Stimulated activated CD4-positive, alpha-beta T cell treated with anti-CD3 and anti-CD28 coated beads, Interleukin-12 subunit alpha, Interleukin-12 subunit beta, amount 100 ng/mL, for 48 hours (primary cell): Measurements from ENCODE around the gene NIPAL4.
"Not testable (repeated sequence)": the region's sequence is repeated elsewhere in the genome, so short reads cannot be mapped to it uniquely, and the experiment has no call there.

Source experiments
- DNase-seq, 3 donors: peaks; one replicate each; pipeline ENCODE4 v3.0.0-alpha.2; 2020; ENCODE audit warnings: low read depth in 2 of 3, low spot score in 1 of 3

The NIPAL4 gene

DNA sequence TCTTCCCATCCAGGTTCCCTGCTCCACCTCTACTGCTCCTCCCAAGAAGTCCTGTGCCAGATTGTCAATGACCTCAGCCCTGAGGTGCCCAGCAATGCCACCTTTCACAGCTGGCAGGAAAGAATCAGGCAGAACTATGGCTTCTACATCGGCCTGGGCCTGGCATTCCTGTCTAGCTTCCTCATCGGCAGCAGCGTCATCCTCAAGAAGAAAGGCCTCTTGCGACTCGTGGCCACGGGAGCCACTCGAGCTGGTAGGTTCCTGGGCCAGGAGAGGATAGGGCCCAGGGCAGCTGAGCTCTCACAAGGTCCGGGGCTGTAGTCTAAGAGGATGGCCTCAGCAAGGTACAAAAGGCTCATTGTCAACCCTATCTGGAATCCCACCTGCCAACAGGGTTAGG is 3.1 kb downstream of the NIPAL4 start:
- no peak for DNase-seq

DNA sequence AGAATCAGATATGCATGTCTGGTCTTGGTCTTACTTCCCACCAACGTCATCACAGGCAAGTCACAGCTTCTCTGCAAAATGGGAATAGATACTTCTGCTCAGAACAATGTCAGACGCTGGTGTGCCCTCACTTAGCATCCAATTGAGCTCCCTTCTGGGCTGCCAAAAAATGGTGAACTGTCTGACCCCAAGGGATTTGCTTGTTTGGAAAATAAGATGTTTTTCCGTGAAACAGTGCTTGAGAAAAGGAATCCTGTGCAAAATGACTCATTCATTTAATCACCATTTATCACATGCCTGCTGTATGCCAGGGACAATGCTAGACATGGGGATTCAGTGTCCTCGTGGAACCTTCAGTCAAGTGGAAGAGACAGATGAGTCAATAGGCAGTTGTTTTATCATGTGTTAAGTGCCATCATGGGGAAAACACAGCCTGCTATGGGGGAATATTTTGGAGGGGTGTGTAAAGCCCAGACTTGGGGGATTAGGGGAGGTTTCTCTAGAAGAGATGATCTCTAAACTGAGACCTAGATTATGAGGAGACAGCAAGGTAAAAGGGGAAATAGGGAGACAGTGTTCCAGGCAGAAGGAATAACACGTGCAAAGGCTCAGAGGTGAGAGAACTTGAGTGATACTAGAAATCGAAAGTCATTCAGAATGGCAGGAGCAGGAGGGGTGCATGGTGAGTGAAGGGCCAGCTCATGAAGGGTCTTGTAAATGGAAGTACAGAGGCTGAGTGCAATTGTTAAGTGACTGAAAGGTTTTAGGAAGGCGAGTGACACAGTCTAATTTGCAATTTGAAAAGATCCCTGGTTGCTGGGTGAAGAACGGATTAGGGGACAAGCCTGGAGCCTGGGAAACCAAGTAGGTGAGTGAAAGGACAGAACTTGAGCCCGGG is 3.9 kb downstream of the NIPAL4 start:
- no peak for DNase-seq

DNA sequence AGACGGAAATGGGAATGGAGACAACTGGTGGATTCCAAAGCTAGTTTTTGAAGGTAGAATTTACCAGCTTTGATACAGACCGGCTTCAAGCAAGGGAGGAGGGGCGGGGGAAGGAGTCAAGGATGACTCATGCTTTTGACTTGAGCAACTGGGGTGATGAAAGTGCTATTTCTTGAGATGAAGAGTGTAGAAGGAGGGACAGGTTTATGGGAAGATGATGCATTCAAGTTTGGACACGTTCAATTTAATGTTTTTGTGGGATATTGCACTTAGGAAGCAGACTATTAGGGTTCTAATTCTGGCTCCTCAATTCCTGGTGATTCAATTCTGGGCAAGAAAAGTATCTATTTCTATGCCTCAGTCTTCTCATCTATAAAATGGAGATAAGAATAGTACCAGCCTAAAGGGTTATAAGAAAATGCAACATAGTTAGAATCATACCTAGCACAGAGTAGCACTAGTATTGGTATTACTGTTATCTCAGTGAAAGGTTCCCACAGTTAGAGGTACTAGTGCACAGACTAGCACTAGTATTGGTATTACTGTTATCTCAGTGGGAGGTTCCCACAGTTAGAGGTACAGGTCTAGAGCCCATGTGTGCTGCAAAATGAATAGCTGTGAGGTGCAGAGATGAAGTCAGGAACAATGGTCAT is 4.6 kb downstream of the NIPAL4 start:
- peak; percentile 63 to 64 (median 63) for DNase-seq

DNA sequence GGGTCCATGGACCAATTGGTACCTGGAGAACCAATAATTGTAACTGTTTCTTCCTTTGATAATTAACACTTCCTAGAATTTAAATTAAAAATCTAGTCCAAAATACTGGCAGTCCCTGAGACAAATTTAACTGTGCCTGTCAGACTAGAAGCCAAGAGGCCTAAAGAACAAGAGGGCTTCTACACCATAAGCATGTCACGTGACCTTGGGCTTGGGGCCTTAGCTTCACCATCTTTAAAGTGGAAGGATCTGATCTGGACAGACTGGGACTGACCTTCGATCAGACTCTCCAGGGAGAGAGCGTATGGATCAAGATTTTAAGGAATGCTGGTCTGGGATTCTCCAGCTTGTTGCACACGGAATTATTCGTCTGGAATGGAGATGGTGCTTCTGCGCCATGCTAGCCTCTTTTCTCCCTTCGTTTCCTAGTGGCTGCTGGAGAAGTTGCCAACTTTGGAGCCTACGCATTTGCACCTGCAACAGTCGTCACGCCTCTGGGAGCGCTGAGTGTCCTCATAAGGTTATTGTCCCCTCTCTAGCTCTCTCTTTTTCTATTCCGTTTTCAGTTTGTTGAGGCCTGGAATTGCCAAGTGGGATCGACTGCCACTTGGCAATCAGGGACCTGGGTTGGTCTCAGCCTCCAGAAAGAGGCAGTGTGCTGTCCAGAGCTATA is 8.4 kb downstream of the NIPAL4 start:
- no peak for DNase-seq

DNA sequence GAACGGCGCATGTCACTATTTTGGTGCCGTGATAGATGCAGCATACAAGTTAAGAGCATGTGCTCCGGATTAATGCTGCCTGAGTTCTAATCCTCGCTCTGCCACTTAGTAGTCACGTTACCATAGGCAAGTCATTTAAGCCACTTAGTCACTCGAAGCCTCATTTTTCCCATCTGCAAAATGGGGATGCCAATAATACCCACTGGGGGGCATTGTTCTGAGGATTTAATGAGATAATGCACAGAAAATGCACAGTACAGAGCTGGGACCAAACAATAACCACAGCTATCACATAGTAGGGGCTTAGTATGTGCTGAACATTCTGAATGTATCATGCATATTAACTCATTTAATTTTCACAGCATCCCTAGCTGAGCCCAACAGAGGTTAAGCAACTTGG is 9.1 kb downstream of the NIPAL4 start:
- DNase-seq = no peak

DNA sequence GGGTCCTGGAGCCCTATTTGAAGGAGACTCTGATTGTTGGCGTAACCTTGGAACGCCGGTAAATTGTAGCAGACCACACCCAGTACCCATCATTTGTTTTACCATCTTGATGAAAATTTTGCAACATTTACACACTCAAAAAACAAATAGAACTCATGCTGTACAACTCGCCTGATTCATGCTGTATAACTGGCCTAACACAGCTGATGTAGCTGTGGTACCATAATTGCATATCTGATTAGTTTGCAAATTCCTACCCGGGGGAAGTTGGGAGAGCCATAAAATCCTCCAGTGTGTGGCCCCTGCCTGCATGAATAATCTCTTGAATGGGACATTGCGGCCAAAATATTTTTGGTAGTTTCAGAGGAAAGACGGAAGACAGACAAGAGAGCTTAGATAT is 9.7 kb downstream of the NIPAL4 start:
- DNase-seq = no peak

DNA sequence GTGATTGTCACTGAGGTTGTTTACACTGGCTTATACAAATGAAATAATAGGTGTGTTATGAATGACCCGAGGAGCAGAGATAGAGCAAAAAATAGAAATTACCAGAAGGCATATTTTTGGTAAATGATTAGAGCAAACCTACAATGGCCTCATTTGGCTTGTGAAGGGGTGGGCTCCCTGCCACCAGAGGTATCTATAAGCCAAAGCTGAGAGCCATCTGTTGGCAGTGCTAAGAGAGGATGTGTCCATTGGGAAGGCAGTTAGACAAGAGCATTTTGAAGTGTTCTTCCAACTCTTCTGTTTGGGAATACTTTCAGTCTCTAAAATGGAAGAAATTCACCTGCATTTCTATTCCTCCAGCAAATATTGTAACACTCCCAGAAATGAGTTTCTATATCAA is 10.6 kb downstream of the NIPAL4 start:
- no peak for DNase-seq

DNA sequence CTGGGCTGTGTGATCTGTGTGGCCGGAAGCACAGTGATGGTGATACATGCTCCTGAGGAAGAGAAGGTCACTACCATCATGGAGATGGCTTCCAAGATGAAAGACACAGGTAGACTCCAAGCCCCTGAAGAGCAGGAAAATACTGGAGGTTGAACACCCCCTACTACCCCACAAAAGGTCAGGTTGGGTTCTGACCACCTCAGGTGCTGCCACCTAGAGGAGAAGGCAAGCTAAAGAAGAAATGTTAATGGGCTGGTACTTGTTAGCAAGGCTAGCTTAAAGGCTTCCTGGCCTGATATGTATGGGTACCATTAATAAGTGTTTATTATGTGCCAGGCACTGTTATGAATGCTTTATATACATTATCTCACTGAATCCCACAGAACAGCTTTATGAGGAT is 11.7 kb downstream of the NIPAL4 start:
- DNase-seq = no peak

DNA sequence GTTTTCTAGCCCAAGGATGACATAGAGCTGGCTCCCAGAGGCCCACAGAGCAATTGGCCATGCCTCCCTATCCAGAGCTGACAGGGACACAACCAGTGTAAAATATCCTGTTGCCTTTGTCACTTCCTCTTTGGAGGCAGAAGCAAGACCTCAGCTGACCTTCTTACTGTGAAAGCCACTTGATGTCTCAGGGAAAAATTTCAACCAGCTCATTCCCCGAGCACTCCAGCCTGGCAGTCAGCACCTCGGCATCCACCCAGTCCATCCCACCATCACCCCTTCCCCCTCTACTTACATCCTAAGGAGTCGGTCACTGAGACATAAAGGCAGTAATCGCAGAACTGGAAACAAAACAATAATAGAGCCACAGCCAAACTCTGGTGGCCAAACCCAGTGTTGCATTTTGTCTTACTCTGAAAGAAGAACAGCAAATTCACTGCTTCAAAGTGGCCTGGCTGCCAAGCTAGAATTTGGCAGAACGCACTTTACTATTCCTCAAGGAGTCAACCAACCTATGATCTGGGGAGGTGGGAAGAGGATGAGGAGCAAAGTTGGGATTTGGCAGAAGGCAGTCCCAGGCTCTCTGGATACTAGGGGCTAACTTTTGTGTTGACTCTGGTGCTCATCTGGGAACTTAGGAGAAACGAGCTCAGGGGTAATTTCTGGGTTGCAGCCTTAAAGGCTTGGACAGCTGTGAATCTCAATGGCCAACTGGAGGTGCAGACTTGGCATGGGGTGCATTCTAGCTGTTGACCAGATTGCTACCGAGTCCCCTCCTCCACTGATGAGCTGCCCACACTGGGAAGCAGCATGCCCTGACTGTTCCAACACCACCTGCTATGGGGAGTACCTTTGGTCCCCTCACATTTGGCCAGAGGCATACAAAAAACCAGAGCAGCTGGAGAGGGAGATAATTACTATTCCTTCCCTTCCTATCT is 13.6 kb downstream of the NIPAL4 start:
- no peak for DNase-seq

DNA sequence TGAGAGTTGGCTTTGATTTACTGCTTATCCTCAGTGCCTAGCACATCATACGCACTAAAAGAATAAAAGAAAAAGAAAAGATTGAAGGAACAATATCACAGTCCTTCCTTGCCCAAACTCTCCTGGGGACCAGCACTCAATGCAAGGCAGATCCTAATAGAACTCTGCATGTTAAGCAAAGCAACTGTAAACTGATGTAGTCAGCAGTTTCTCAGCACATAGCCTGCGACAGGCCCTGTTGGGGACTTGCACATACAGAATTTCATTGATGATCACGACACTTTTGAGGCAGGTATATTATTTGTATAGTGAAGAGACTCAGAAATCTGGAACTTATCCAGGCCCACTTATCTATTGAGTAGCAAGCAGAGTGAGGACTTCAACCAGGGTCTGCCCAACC is 15.4 kb downstream of the NIPAL4 start:
- DNase-seq = no peak

DNA sequence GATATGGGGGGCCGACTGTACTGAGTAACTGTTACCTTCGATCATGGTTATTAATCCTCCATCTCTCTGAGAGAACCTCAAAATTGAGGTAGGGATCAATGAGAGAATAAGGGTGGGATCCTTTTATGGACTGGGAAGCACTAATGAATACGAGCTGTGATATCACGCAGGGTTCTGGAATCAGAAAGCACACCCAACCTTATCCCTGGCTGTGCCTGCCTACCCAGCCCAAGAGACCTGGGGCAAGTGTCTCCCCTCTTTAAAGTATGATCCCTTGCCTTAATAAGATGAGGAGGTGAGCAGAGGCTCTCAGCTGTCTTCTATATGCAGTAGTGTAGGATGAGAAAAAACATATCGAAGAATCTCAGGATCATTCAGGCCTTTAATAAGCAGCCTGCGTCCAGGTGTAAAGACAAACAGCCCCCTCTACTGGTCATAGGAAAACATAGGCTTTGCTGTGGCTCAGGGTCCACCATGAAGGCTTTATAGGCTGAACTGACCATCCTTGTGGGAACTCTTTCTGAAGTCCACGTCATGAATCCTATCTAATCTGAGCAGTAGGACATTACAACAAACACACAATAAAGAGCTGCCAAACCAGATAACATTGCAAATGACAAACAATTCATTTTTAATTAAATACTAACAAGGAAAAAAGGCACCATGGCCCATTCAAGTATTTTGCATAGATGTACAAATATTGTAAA is 16.8 kb downstream of the NIPAL4 start:
- peak in 1 of 3 donors; percentile 26 for DNase-seq

DNA sequence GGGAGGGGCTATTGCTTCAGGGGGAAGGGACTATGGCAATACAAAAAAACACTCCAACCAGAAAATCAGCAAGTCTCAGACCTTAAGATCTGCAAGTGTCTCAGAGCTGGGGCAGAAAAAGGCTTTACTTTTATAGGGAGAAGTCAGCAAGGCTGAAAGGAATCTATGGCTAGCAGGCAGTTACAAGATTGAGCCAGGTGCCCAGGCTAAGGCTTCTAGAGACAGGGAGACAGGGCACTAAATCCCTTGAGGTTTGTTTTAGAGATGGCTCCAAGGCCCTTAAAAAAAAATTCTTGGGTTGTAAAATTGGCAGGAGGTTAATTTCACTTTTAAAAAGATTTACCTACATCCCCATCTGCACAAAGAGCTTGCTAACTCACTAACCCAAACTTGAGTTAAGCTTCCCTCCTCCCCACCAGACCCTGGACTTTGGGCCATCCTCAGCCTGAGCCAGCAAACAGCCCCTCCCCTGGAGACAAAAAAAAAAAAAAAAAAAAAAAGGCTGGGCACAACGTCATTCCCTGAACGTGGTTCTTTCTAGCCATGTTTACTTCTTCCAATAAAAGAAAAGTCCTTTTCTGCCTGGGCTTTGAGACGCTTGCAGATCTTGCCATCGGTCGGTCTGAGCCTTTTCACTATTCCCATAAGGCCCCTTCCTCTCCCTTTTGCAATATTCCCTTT is 17.9 kb downstream of the NIPAL4 start:
- DNase-seq = no peak

DNA sequence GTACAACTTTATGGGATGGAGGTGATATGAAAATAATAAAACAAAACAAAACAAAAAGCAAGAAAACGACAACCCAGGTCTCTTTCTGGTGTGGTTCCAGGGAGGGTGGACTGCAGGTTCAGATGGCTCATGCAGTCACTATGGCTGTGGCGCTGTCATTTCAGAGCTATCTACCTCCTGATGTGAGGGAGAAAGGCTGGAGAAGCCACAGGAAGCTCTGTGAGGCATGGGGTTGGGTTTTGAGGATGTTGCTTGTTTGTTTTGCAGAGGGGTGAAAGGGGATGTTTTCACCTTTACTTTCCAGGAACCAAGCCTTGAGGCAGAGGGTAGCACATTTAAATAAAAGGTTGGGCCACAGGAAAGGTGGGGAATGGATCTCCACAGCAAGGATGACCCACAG is 18.7 kb downstream of the NIPAL4 start:
- DNase-seq = no peak

DNA sequence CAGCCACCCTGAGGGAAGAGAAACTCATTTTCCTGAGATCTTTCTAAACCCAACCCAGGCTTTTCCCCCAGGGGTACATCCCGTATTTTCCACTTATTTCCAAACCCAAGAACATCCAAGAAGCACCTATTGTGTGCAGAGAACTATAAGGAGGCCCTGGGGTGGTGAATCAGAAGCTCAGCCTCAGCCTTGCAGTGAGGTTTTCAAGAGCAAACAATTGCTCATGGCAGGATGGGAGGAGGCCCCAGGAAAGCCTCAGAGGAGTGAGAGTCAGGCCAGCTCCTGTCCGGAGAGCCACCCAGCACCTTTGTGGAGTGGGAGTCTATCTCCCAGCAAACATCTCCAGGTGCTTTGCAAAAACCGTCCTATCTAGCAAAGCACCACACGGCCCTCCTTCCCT is 19.2 kb downstream of the NIPAL4 start:
- DNase-seq = no peak

DNA sequence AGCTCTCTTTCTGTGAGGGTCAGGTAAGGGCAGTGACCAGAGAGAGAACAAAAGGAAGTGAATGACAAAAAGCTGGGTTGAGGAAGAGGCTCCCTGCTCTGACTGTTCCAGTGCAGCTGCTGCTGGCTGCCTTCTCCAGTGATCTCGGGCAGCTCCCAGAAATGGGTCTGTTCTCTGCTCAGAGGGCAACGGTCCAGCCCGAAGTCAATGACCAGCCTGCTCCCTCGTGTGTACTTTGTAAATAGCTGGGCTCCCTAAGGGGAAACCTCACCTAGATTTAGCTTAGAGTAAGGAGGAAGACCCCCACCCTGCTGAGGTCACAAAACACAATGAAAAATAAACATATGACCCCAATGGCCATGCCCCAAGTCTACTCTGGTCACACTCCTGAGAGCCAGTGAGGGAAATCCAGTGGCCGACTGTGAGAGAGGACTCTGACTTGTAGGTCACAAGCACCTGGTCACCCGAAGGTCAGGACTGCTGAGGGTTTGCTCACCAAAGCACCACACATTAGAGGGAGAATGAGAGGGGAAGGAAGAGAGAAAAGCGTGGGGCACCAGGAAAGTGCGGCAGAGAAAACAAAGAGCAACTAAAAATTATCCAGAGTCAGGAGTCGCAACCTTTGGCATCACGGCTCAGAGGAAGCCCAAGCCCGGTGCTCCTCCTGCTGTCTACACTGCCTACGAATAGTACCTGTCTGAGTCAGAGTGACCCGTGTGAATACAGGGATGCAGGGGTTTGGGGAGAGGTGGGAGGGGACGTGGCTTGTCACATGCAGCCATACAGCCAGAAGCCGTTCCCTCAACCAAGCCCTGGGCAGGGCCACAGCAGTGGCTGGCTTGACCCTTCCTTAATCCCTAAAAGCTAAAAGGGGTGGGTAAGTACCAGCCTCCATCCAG is 19.8 kb downstream of the NIPAL4 start:
- DNase-seq = no peak

DNA sequence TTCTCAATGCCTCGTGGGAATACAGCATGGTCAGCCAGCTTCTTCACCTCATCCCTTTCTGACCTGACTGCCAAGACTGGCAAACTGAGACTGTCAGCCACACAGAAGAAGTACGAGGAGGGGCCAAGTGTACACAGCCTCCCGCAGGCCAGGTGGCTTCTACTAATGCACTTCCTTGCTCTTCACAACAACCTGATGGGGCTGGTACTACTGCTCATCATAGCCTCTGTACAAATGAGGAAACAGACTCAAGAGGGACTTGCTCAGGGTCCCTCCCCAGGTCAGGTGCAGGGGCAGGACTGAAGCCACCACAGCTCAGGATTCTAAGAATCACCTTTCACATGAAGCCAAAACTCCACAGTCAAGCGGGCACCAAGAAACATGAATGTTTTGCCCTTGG is 21.3 kb downstream of the NIPAL4 start:
- no peak for DNase-seq

DNA sequence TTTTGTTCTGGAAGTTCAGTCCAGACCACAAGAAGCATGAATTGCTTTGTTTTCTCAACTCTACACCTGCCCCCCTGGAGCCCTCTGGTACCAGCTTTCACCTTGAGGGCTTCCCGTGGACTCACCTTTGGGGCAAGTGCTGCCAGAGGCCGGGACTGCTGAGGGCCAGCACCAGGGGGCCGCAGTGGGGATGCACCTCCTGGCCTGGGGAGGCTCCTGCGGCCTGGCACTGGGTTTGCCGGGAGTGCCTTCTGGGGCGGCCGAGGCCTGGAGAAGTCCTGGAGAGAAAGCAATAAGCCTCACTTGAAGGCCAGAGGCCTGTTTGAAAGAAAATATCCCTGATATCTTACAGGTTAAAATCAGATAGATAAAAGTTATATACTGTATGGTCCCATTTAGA is 21.7 kb downstream of the NIPAL4 start:
- DNase-seq = no peak

DNA sequence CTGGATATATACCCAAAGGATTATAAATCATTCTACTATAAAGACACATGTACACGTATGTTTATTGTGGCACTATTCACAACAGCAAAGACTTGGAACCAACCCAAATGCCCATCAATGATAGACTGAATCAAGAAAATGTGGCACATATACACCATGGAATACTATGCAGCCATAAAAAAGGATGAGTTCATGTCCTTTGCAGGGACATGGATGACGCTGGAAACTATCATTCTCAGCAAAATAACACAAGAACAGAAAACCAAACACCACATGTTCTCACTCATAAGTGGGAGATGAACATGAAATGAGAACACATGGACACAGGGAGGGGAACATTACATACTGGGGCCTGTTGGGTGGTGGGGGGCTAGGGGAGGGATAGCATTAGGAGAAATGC is 22.7 kb downstream of the NIPAL4 start:
- DNase-seq = not testable (repeated sequence)

DNA sequence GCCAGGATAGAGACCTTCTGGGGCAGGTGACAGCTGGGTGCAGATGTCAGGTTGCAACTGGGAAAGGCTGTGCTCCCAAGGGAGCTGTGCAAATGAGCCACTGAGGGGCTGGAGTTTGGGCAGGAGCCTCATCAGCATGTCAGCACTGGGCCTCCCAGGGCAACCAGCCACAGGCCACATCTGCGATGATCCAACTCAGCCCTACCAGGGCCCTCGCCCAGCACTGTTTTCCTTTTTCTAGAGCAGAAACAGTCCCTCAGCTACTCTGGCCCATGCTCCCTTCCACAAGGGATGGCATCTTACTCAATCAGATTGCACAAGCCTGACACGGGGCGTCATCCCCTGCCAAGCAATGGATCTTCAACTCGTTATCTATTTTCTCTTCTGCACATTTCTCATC is 24.8 kb downstream of the NIPAL4 start:
- no peak for DNase-seq
